C4-2B (cell line): ENCODE results near the gene IL26.

Experiments used
- ZFX ChIP-seq: fragments of 450-650 bp; IDR thresholded peaks from 2 replicates; pipeline ENCODE4 v1.6.1; 2017
- TF ChIP-seq, protein P1 (sequence below): fragments of 450-650 bp; conservative IDR thresholded peaks from 2 replicates; pipeline ENCODE4 v1.5.1; 2017; ENCODE audit warnings: mild to moderate bottlenecking

DNA sequence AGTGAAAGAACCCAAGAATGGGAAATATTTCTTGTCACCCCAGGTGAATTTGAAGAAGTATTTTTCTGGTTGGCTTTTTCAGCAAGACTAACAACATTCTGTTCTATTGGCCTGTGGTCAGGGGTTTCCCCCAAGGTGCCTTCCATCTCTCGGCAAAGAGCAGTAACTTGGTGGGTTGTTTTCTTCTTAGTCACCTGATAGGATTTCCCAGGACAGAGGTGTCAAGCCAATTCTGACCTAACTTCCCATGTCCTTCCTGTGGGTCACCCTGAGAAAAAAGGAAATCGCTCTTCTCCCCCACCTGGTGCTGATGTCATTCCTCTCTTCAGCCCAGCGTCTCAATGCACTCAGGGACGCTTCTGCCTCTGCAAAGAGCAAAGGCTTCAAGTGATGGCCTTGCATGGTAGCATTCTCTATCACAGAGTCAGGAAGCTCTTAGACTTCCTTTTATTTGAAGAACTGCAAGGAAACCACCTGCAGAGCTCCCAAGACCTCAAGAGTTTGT lies 50.0 kb downstream of the IL26 start:
- TF ChIP-seq, protein P1, sequence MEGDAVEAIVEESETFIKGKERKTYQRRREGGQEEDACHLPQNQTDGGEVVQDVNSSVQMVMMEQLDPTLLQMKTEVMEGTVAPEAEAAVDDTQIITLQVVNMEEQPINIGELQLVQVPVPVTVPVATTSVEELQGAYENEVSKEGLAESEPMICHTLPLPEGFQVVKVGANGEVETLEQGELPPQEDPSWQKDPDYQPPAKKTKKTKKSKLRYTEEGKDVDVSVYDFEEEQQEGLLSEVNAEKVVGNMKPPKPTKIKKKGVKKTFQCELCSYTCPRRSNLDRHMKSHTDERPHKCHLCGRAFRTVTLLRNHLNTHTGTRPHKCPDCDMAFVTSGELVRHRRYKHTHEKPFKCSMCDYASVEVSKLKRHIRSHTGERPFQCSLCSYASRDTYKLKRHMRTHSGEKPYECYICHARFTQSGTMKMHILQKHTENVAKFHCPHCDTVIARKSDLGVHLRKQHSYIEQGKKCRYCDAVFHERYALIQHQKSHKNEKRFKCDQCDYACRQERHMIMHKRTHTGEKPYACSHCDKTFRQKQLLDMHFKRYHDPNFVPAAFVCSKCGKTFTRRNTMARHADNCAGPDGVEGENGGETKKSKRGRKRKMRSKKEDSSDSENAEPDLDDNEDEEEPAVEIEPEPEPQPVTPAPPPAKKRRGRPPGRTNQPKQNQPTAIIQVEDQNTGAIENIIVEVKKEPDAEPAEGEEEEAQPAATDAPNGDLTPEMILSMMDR: no peak
- no peak for TF ChIP-seq ZFX
